Measurements from ENCODE around the gene WDR46. TPM values are rescaled to one million over a fixed set of nuclear protein-coding genes. Genes with fewer than 3 reads are reported as not detected.
A peak's percentile ranks its signal among the peaks of the same experiment; 100 is the strongest.

Gene WDR46
- total RNA-seq, 2 donors from 2014 or later = 25.7 to 51.7 TPM

DNA sequence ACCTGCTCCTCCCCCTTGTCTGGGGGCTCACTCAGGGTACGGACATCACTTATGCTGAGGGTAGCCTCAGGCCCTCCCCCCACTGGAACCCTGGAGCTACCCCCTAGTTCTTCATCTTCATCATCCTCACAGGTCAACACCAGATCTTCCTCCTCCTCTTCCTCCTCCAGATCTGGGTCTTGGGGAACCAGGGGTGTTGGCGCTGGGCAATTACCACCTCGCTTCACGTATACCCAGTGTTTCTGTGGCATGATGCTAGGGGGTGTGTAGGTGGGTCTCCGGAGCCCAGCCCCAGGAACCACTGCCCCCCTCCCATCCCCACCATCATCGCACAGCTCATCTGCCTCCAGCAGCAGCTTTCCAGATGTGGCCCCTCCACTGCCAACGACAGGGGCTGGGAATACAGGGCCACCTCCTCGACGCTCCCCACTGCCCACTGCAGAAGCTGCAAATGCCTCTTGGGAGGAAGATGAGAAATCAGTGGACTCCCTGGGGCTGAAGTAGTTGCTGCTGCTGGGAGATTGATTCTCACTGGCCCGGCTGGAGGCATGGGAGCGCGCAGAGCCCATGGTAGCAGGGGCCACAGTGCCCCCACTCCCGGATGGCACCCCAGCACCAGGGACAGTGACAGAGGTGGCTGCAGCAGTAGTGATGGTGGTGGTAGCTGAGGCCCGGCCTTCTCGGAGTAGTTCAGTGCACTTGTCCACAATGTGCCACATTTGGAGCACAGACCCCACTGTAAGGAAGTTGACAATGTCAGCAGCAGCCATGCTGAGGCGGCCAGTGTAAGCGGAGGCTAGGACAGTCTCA, 27.0 kb upstream of the WDR46 start:
- no peak overlapping the region for H3K27ac ChIP-seq
- intact Hi-C loops (cut with DNase I) = loop anchor here (2.0 to 10.0 kb wide), 2 partner anchors 39 to 99 kb away; partner anchors contain the start of genes B3GALT4, CUTA and PHF1

GRCh38 chr6:33314943-33315792, 26.1 kb upstream of the WDR46 start:
- intact Hi-C loops (cut with DNase I) = loop anchor here (10.0 kb wide), 1 partner anchor 100 kb away; the partner anchor contains the start of genes CUTA and PHF1
- peaks cover 23% of the 10 kb centered on the region for H3K4me1 ChIP-seq

More for the DNA sequence above, 27.0 kb upstream of the WDR46 start:
- no peak for DNase-seq
- no peaks in the 10 kb centered on the region for H3K9me3 ChIP-seq
- peaks cover 9% of the 10 kb centered on the region for H3K36me3 ChIP-seq
- TF ChIP-seq, protein P1, sequence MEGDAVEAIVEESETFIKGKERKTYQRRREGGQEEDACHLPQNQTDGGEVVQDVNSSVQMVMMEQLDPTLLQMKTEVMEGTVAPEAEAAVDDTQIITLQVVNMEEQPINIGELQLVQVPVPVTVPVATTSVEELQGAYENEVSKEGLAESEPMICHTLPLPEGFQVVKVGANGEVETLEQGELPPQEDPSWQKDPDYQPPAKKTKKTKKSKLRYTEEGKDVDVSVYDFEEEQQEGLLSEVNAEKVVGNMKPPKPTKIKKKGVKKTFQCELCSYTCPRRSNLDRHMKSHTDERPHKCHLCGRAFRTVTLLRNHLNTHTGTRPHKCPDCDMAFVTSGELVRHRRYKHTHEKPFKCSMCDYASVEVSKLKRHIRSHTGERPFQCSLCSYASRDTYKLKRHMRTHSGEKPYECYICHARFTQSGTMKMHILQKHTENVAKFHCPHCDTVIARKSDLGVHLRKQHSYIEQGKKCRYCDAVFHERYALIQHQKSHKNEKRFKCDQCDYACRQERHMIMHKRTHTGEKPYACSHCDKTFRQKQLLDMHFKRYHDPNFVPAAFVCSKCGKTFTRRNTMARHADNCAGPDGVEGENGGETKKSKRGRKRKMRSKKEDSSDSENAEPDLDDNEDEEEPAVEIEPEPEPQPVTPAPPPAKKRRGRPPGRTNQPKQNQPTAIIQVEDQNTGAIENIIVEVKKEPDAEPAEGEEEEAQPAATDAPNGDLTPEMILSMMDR (IDR thresholded peaks at IDR 0.05) = no peak
- no peak overlapping the region for H3K4me3 ChIP-seq
- peak overlapping the region in 1 of 2 donors; percentile 26 for H3K9ac ChIP-seq (ENCODE audit: low read depth in 2 of 2, low read length in 2 of 2)
- no peaks in the 10 kb centered on the region for H3K27me3 ChIP-seq
- peaks cover 20% of the 10 kb centered on the region for H3K4me1 ChIP-seq

GRCh38 chr6:33314515-33314942, 25.5 kb upstream of the WDR46 start:
- Histone ChIP-seq H3K4me1 (peaks cover 23% of the 10 kb centered on the region), H3K4me3 (peak overlapping the region; percentile 79), H3K27ac (peak overlapping the region; percentile 100), H3K36me3 (no peaks in the 10 kb centered on the region), H3K9me3 (no peaks in the 10 kb centered on the region), H3K27me3 (no peaks in the 10 kb centered on the region), H3K9ac (ENCODE audit: low read depth in 2 of 2, low read length in 2 of 2) (peak overlapping the region; percentile 89 to 99)
- TF ChIP-seq, protein P1 (IDR thresholded peaks at IDR 0.05) = no peak
- DNase-seq = peak; percentile 81
- intact Hi-C loops (cut with DNase I) = loop anchor here (10.0 kb wide), 1 partner anchor 100 kb away; the partner anchor contains the start of genes CUTA and PHF1

More at GRCh38 chr6:33314943-33315792, 26.1 kb upstream of the WDR46 start:
- no peaks in the 10 kb centered on the region for H3K9me3 ChIP-seq
- H3K36me3 ChIP-seq = peaks cover 4% of the 10 kb centered on the region
- peak overlapping the region; percentile 79 for H3K4me3 ChIP-seq
- TF ChIP-seq, protein P1 (IDR thresholded peaks at IDR 0.05) = no peak
- peak overlapping the region; percentile 100 for H3K27ac ChIP-seq
- H3K27me3 ChIP-seq = no peaks in the 10 kb centered on the region
- peak; percentile 86 for DNase-seq
- H3K9ac ChIP-seq (ENCODE audit: low read depth in 2 of 2, low read length in 2 of 2) = peak overlapping the region in 1 of 2 donors; percentile 99

DNA sequence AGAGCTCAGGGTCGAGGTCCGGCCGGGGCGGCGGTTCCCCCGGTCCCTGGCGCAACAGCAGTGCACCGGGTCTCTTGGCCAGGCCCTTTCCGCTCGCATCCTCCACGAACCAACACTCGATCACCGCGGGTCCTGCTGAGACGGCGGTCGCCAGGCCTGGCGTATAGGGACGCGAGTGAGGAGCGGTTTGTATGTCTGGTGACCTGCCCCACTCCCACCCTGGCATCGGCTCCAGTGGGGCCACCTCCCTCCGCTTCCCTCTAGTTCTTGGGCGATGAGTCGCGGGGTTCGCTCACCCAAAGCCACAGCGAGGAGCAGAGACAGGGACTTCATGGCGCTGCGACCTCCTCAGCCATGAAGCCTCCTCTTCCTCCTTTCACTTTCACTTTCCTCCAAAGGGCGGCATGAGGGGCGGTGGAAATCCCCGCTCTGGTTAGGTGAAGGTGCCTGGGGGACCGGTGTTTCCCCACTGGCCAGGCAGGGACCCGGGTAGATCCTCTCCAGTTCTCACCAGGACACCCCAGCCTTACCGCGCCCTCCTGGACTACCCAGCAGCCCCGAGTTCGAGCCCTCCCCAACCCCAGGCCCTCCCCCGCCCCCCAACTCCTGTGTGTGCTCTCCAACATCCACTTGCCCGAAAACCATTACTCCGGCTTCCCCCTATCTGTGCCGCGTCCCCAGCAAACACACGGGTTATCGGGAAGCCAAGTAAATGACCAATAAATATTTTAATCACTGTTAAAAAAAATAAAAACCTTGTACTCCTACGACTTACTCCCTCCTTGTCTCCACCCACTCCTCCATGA, 24.9 kb upstream of the WDR46 start, which contains the start of gene TAPBP:
TAPBP (minus strand) TSS at position 370 of the 806 bp plus-strand sequence; CDS start at position 333, 37 bp downstream.
- no peaks in the 10 kb centered on the region for H3K27me3 ChIP-seq
- no peaks in the 10 kb centered on the region for H3K9me3 ChIP-seq
- intact Hi-C loops (cut with DNase I) = loop anchor here (10.0 kb wide), 1 partner anchor 101 kb away; the partner anchor contains the start of genes CUTA and PHF1
- peak within 1 kb of the TSS; percentile 89 to 99 for H3K9ac ChIP-seq (ENCODE audit: low read depth in 2 of 2, low read length in 2 of 2)
- H3K36me3 ChIP-seq = no peaks in the 10 kb centered on the region
- H3K4me1 ChIP-seq = peaks cover 21% of the 10 kb centered on the region
- TF ChIP-seq, protein P1 (IDR thresholded peaks at IDR 0.05) = no peak
- DNase-seq = peak; percentile 76
- peak within 1 kb of the TSS; percentile 100 for H3K27ac ChIP-seq
- H3K4me3 ChIP-seq = peak within 1 kb of the TSS; percentile 79

Measured in colonic mucosa (tissue), 4 donors.